HG03378 (cell line): ENCODE measurements around the gene EZH1.
"Not testable (repeated sequence)": the region's sequence is repeated elsewhere in the genome, so short reads cannot be mapped to it uniquely, and the experiment has no call there.

Experiments used
- ATAC-seq: cut with Tn5 transposase; IDR thresholded peaks from one replicate; pipeline ENCODE4 v1.9.1; 2021; ENCODE audit warnings: mild to moderate bottlenecking, moderate library complexity; ENCODE audit not compliant: unreplicated experiment

Gene EZH1

GRCh38 chr17:42773290-42774035, 28.6 kb upstream of the EZH1 start, which contains the start of gene VPS25:
Gene VPS25 (plus strand): TSS chr17:42773449. CDS start chr17:42773476, 27 bp downstream.
- ATAC-seq = no peak

- no peak for ATAC-seq
Measured at GRCh38 chr17:42772945-42773289, 28.1 kb upstream of the EZH1 start.

- ATAC-seq = not testable (repeated sequence)
Measured at GRCh38 chr17:42769964-42770363, 25.1 kb upstream of the EZH1 start.

DNA sequence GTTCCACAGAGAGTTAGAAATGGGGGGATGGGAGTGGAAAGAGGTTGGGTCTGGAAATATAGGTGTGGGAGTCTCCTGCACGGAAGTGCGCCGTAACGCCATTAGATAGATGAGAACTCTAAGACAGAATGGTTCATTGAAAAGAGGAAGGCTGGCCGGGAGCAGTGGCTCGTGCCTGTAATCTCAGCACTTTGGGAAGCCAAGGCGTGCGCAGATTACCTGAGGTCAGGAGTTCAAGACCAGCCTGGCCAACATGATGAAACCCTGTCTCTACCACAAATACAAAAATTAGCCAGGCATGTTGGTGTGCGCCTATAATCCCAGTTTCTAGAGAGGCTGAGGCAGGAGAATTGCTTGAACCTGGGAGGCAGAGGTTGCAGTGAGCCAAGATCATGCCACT, 23.2 kb upstream of the EZH1 start:
- not testable (repeated sequence) for ATAC-seq

DNA sequence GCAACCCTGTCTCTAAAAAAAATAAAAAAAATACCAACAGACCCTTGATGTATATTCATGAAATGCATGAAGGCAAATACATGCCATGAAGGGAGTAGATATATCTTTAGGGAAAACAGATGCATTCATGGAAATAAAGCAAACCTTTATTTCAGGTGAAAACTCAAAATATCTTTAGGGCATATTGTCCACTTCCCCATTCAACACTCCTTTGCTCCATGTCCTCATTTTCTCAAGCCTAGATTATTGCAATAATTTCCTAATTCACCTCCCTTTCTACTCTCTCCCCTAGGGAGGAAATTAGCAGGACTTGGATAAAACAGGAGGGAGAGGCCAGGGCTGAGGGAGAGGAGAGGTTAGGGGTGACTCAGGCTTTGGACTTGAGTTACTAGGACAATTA, 22.7 kb upstream of the EZH1 start:
- ATAC-seq = no peak

- ATAC-seq = no peak
Measured at GRCh38 chr17:42766124-42766523, 21.3 kb upstream of the EZH1 start.

DNA sequence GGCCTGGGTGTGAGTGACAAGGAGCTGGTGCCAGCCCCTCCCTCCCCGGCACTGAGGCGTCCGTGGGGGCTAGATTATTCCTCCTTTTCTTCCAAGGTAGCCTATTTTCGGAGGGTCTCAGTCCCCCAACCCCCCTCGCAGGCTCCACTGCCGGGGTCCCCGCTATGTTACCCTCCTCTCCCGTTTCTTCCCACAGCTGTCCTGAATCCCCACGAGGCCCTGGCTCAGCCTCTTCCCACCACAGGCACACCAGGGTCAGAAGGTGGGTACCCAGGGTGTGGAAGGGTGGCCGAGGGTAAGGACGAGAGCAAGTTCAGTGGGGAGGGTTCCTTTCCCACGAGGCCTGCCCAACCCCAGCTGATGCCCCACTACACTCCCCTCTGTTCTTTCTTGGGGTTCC, 16.8 kb upstream of the EZH1 start:
- ATAC-seq = no peak

- no peak for ATAC-seq
Measured at GRCh38 chr17:42760652-42761581, 16.1 kb upstream of the EZH1 start, which contains the start of gene RAMP2. Gene RAMP2 (plus strand): TSS chr17:42761227. CDS start chr17:42761262, 35 bp downstream.

DNA sequence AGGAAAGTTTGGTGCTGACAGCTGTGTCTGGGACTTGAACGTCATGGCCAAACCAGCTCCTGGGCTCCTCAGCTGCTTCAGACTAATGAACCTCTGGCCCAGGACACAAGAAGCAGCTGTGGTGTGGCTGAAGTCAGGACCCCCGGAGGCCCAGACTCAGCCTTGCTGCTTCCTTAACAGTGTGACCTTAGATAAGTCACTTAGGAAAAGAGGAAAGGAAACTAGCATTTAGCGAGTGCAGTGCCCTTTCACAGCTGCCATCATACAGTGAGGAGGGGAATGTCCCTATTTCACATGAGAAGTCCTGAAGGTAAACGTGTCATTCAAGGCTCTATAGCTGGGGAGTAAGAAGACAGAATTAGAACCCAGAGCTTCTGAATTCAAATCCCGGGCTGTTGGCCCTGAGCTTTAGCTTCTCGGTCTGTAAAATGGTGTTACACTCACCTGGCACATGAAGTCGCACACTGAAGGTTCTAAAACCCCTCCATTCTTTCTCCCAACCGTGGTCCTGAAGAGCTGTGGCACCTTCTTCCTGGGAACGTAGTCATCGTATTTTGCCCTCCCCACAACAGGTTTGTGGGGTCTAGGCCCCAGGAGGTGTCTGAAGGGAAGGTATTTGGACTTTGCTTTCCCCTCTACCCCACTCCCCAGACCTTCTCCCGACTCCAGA, 15.3 kb upstream of the EZH1 start:
- no peak for ATAC-seq

GRCh38 chr17:42754782-42755181, 9.9 kb upstream of the EZH1 start:
- no peak for ATAC-seq

DNA sequence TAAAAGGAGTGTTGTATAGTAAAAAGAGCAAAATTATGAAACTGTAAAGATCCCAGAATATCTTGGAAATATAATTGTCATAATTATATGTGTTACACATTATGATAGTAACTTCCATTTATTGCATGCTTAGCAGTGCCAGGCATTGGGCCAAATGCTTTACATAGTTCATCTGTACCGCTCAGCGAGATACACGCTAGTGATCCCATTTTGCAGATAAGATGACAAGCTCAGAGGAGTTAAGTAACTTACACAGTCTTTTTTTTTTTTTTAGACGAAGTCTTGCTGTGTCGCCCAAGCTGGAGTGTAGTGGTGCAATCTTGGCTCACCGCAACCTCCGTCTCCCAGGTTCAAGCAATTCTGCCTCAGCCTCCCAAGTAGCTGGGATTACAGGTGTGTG, 6.8 kb upstream of the EZH1 start:
- no peak for ATAC-seq

- ATAC-seq = no peak
Measured at GRCh38 chr17:42750739-42751344, 6.0 kb upstream of the EZH1 start.

DNA sequence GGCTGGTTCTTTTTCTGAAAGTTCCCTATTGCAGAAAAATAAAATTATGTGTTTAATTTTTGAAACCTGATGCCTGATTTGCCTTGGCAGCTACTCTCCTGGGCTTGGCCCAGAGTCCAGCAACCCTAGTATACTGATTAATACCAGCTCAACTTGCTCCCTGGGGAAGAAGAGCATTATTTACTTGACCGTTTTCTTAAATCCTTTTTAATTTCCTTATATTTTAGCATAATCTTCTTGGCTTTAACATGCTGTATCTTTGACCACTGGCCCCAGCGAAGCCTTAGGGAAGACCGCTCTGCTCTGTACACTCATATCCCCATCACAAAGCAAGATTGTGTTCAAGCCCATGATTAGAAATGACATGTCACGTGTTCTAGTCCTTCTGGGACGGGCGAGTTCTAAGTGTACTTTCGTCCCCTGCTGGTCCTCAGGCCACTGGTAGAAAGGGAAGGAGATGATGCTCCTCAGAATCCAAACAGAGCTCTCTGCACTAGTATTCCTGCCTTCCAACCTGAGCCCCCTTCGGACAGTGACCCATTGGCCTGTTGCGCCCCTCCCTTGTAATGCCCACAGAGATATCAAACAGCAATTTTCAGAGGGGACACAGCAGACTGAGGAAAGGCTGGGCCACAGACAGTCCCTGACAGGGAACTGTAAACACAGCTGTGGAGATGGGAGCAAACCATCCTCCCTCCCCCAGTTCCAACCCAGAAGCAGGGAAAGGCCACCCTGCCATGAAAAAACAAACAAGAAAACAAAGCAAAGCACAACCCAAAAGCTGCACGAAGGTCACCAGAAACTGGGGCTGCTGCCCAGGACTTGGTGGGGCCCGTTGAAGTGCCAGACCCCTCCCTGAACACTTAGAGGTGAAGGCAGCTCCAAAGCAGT, 4.3 kb upstream of the EZH1 start:
- no peak for ATAC-seq

- no peak for ATAC-seq
Measured at GRCh38 chr17:42748202-42748907, 3.5 kb upstream of the EZH1 start.

- ATAC-seq = peak; percentile 32
Measured at GRCh38 chr17:42744283-42744805, 496 bp downstream of the EZH1 start.

DNA sequence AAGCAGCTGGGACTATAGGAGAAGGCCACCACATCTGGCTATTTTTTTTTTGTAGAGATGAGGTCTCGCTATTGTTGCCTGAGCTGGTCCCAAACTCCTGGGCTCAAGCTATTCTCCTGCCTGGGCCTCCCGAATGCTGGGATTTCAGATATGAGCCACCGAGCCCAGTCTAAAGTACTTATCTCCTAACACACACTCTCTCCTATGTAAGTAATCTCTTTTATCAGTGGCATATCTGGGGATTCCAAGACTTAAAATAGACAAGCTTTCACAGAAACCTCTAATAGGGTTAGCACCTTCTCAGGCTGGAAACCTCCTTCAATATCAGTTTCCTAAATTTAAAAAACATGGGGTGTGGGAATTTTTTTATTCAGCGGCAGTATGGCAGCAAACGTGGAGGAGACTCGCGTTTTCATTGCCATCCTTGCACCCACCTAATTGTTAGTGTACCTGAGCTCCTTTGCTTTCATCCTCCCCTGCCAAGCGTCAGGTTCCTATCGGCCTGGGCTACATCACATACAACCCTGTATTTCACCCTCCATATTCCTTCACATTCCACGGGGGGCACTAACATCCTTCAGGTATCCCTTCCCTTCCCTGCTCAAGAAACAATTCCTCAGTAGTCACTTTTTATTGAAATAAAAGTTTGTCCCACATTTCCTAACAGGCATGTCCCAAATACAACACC, 1.1 kb downstream of the EZH1 start:
- ATAC-seq = no peak

DNA sequence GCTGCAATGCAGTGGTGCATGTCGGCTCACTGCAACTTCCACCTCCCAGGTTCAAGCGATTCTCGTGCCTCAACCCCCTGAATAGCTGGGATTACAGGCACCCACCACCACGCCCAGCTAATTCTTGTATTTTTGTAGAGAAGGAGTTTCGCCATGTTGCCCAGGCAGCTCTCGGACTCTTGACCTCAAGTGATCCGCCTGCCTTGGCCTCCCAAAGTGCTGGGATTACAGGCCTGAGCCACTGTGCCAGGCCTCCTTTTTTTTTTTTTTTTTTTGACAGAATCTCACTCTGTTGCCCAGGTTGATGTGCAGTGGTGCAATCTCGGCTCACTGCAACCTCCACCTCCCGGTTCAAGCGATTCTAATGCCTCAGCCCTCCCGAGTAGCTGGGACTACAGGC, 1.9 kb downstream of the EZH1 start:
- ATAC-seq = not testable (repeated sequence)

GRCh38 chr17:42740699-42741098, 4.1 kb downstream of the EZH1 start:
- ATAC-seq = no peak

DNA sequence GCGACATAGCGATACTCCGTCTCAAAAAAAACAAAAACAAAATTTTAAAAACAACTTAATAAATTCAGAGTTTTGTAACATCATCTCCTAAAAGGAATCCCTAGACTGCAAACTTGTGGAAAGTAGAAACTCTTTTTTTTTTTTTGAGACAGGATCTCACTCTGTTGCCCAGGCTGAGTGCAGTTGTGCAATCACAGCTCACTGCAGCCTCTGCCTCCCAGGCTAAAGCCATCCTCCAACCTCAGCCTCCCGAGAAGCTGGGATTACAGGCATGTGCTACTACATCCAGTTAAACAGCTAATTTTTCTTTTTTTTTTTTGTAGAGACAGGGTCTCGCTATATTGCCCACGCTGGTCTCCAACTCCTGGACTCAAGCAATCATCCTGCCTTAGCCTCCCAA, 19.7 kb downstream of the EZH1 start:
- no peak for ATAC-seq
